MM.1S (cell line): ENCODE data around the gene DENND2A.

Experiments
- EZH2 ChIP-seq: fragments of 300-600 bp; sonication (generic); optimal IDR thresholded peaks from 2 replicates; pipeline ENCODE3; 2017; ENCODE audit warnings: low read depth, mild to moderate bottlenecking, antibody characterized with exemption, low read length, mixed read lengths
- TF ChIP-seq, protein P1 (sequence below): fragments of 300-600 bp; sonication (generic); IDR thresholded peaks from 2 replicates; pipeline ENCODE4 v1.5.1; 2016; ENCODE audit warnings: antibody characterized with exemption, low read length, mixed read lengths

DNA sequence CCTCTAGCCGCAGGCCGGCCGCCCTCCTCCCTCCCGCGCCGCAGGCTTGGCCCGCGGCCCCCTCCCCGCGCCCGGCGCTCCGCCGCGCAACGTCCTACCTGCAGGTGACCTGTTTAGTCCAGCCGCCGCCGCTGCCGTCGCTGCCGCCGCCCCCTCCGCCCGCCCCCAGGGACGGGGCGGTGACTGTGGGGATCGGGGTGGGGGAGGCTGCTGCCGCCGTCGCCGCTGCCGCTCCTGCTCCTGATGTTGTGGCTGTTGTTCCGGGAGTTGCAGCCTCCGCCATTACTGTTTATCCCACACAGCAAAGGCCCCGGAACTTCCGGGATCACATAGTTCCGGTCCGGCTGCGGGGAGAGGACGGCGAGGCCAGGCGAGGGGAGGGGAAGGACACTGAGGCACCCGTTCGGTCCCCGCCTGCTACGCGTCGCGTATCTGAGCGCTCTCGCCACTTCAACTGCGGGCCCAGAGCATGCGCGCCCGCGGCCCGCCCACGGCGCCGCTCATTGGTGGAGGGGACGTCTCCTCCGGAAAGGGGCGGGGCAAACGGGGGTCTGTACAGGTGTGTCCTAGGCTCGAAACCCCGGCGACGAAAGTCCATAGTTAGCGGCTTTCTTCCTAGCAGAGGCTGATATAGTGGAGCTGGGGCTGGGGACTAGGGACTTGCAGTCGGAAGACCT, 161.4 kb downstream of the DENND2A start, which contains the start of gene MKRN1:
- TF ChIP-seq EZH2, result no peak
- TF ChIP-seq, protein P1, sequence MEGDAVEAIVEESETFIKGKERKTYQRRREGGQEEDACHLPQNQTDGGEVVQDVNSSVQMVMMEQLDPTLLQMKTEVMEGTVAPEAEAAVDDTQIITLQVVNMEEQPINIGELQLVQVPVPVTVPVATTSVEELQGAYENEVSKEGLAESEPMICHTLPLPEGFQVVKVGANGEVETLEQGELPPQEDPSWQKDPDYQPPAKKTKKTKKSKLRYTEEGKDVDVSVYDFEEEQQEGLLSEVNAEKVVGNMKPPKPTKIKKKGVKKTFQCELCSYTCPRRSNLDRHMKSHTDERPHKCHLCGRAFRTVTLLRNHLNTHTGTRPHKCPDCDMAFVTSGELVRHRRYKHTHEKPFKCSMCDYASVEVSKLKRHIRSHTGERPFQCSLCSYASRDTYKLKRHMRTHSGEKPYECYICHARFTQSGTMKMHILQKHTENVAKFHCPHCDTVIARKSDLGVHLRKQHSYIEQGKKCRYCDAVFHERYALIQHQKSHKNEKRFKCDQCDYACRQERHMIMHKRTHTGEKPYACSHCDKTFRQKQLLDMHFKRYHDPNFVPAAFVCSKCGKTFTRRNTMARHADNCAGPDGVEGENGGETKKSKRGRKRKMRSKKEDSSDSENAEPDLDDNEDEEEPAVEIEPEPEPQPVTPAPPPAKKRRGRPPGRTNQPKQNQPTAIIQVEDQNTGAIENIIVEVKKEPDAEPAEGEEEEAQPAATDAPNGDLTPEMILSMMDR, result no peak
